Stimulated activated CD8-positive, alpha-beta memory T cell treated with anti-CD3 and anti-CD28 coated beads, Interleukin-12 subunit alpha, Interleukin-12 subunit beta, amount 100 ng/mL, for 1 hour (primary cell): ENCODE results near the gene NR3C2.

Experiments used
- DNase-seq: peaks from one replicate; pipeline ENCODE4 v3.0.0-alpha.2; 2020; ENCODE audit warnings: low read depth

NR3C2 gene

GRCh38 chr4:148263127-148263526 lies 179.1 kb downstream of the NR3C2 start:
- DNase-seq, result no peak

- no peak for DNase-seq
Measured at GRCh38 chr4:148261848-148262247, 180.4 kb downstream of the NR3C2 start.

DNA sequence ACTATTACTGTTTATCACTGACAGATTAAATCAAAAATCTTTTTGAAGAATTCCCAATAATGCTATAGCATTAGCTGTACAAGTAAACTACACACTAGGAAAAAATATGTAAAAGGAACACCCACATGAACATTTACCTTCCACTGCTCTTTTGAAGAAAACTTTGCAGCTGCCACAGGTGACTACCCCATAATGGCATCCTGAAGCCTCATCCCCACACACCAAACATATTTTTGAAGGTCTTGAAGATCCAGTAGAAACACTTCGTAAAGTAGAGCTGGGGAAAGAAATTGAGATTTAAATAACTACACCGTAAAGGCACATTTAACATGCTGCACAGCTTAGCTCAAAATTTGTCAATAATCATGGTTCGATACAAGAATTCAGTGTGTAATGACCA lies 182.4 kb downstream of the NR3C2 start:
- DNase-seq, result no peak

- DNase-seq, result no peak
Measured at GRCh38 chr4:148258535-148258934, 183.7 kb downstream of the NR3C2 start.

DNA sequence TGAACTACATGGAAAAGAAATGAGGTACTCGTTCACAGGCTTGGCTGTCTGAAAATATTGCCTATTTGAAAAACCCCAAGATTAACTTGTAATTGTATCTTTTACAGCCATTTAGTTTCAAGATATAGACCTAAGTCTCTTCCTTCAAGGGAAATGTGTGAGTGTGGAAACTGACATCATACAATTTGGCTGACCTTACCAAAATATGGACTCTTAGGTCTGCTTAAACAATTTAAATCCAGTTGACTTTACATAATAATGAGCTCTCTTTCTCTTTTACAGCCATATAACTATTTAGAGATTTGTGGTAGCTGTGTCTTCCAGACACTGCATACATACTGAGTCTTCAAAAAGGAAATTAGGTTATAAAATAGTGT lies 186.9 kb downstream of the NR3C2 start:
- DNase-seq, result no peak

GRCh38 chr4:148254621-148255343 lies 187.4 kb downstream of the NR3C2 start:
- DNase-seq, result no peak

DNA sequence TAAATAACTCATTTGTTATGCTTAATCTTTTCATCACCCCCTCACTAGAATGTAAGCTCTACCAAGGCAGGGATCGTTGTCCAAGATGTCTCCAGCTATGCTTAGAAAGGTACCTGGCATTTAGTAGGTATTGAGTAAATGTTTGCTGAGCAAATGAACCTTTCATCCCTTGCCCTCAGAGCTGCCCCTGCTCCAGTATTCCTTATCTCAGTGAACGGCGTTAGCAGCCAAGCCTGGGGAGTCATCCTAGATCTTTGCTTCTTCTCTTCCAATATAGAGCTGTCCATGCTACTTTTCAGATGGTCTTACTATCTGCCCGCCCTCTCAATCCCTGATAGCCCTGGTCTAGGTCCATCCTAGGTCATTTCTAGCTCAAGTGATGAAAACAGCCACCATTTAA lies 188.4 kb downstream of the NR3C2 start:
- DNase-seq, result no peak

DNA sequence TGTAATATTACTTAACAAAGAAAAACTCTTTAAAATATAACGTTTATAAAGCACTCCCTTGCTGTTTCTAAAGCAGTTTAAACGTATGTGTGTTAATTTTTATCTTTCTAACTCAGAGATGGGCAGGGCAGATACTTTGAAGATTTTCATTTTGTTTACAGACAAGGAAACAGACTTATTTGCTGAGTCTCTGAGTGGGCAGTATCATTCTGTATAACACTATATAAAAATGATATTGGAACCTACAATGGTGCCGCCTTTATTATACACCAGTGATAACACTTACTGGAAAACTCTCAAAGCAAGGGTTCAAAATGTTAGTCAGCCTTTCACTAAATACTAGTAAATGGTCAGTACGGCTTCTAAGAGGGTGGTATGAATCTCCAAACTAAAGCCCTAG lies 193.4 kb downstream of the NR3C2 start:
- DNase-seq, result no peak

GRCh38 chr4:148245015-148245414 lies 197.2 kb downstream of the NR3C2 start:
- no peak for DNase-seq

DNA sequence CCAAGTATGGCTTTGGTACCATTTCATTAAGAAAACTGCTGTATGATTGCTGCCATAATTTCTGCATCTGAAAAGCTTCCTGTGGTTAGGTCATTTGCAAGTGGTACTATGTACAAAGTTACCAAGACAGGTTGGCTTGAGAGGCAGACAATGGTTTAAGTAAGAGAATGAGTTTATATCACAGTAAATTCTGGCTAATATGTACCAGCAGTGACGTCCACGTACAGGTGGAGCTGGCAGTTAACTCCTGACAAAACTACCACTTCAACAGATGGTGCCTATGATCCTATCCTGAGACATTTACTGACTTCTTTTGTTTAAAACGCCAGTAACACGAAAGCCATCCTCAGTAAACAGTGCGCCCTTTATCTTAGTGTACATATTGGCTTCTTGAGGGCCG lies 198.4 kb downstream of the NR3C2 start:
- no peak for DNase-seq

GRCh38 chr4:148240241-148240640 lies 202.0 kb downstream of the NR3C2 start:
- no peak for DNase-seq

DNA sequence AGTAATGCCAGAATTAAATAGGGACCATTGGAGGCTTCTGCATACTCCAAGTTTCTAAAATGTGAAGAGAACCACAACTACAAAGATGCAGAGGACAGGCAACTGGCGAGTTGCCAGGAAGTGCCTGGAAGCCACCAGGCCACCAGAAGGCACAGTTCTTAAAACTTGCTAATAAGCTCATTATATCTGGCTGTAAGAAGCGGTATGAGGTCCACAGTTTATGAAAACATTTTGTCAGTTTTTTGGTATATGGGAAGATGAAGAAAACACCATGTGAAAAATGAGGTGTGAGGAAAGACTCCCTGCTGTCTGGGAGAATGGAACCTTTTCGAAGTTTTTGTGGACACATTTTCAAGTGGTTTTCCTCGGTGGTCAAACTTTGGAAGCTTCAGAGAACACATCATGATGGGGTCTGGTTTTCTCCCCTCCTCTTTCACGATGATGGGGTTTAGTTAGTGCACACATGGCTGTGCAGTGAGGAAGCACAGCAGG lies 202.7 kb downstream of the NR3C2 start:
- no peak for DNase-seq

DNA sequence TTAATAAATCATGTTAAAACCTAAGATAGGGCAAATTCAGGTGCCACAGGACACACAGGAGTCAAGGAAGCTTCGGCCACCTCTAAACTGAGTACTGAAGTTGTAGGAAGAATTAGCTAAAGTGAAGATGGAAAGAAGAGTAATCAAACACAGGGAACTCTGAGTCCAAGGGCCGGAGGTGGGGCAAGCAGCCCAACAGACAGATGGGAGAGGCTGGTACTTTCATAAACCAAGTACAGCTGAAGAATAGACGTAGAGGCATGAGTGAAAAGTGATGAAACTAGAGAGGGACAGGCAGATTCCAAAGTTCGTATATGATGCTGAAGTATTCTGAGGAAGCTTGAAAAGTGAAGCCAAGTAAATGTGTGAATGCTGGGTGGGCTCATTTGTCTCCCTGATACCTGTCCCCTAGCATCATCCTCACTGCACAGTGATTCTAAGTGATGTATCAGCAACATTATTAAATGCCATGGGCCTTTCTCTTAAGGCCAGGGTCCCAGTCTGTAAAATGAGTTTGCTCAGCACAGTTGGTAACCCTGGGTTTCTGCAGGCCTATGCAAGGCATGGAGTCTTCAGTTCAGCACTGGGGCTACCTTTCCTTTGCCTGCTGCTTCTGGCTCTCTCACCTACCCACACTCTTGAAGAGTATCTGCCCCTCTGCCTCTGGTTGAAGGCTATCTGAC lies 203.3 kb downstream of the NR3C2 start:
- DNase-seq, result no peak

DNA sequence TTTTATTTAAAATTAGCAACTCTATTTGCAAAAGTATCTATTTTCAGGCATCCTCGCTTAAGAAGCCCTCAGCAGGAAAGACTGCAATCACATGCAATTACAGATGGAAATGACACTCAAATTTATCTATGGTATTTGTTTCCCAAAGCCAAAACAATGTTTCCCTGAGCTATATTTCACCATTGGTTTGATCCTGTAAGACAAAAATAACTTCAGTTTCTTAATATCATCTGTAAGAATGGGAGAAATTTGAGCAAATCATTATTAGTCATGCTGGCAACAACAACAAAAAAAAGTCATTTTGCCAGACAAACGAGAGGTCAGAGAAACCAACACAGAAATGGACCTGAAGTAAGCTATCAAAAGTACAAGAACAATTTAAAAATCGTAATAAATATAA lies 204.1 kb downstream of the NR3C2 start:
- no peak for DNase-seq

DNA sequence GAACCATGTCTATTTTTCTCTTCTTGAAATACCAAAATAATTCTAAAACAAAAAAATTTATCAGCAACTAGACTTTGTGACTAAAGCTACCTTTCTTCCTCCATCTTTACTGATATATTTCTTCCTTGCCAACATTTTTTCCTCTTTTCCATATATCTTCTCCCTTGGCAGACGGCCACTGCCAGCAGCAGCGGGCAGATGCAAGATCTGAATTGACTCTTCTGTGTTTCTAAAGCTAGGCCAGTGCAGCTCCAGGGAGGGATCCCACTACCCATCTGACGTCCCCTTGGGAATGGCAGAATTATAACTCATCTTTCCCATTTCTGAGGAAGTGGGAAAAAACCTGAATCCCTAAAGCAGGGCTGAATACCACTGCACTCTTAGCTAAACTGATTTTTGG lies 206.4 kb downstream of the NR3C2 start:
- no peak for DNase-seq

DNA sequence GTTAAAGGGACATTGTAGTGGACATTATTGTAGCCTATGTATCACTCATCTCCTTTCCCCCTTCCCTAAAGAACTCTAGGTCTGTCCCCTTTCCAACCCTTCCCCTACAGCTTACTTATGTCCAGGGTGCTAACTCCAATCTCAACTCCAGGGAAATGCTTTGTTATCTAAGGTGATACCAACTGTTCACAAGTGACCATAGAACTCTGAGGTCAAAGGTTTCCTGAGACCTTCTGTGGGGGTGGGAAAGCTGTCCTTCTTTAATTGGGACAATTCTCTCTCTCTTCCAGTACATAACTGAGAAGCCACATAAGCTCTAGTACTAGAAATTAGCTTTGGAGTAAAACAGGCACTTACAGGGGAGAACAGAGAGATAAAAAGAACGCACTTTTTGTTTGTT lies 212.4 kb downstream of the NR3C2 start:
- no peak for DNase-seq

DNA sequence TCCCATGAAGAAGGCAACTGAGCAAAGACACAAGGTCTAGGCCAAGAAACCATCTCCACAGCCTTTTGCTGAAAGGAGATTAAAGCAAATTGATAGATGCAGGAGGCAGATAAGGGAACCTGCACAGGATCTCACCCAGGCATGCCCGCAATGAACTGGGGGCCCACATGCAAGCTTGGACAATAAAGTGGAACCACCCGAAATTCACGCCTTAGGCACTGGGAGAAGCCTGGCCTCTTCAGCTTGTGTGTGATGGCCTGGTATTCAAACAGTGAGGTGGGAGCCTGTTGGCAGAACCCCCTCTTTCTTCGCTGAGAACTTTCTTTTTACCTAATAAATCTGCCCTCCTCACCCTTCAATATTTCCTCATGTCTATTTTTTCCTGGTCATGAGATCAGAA lies 213.2 kb downstream of the NR3C2 start:
- no peak for DNase-seq

DNA sequence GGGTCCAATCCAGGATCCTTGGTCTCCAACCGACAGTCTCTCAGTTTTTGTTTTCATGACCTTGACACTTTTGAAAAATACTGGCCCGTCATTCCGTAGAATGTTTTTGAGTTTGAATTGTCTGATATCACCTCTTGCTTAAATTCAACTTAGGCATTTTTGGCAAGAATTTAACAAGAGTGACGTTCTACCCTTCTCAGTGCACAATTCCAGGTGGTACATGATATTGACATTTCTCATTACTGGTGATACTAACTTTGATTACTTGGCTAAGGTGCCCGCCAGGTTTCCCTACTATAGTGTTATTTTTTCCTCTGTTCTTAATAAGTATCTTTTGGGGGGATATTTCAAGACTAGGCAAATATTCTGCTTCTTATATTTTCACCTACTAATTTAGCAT lies 215.1 kb downstream of the NR3C2 start:
- DNase-seq, result no peak

DNA sequence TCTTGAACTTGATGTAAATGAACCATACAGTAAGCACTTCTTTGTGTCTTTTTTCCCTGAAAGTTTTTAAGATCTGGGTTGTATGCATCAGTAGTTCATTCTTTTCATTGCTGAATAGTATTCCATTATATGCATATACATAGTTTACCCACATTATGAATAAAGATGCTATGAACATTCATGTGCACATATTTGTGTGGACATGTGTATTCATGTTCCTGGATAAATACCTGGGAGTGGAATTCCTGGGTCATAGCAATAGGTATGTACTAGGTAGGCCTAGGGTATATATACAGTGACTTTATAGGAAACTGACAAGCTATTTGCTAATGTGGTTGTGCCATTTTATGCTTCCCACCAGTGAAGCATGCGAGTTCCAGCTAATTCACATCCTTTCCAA lies 215.9 kb downstream of the NR3C2 start:
- no peak for DNase-seq

GRCh38 chr4:148225639-148226038 lies 216.6 kb downstream of the NR3C2 start:
- no peak for DNase-seq

GRCh38 chr4:148224476-148224875 lies 217.7 kb downstream of the NR3C2 start:
- DNase-seq, result no peak

DNA sequence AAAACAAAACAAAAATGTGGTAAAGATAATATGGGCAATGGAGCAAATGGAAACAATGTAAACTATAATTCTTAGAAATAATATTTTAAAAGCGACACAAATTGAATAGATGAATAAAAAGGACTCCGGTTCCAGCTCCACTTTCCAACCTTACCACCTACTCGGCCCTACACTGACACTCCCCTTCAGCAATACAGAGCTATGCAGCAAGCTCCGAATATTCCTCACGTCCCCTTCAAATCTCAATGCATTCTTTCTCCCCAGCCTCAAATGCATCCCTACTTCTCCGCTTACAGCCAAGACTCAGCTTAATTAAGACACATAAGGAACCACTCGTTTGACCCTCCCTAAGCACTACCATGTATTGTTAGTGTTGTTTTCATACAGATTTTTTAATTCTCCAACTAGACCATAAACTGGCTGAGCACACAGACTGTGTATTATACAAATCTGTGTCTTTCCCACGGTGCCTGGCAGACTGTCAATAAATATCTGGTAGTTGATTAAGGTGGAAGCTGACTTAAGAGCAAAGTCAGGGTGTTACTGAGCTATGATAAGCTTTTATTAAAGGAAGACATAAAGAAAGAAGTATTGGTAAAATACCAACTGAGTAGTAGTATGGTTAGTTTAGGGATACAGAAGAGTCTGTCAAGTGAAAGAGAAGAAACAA lies 219.1 kb downstream of the NR3C2 start:
- DNase-seq, result no peak
